Fibroblast of villous mesenchyme (primary cell): ENCODE results near the gene AUTS2. TPM values are rescaled to one million over a fixed set of nuclear protein-coding genes. Genes with fewer than 3 reads are reported as not detected.

Experiments
- DNase-seq: peaks from one replicate; pipeline ENCODE4 v3.0.0-alpha.2; 2010; ENCODE audit warnings: low read depth
- H3K4me3 ChIP-seq: 2 replicates; pipeline ENCODE4 v1.5.1; 2011; ENCODE audit warnings: low read depth, mild to moderate bottlenecking, low read length
- CTCF ChIP-seq: IDR thresholded peaks from 2 replicates; pipeline ENCODE4 v1.5.1; 2012; ENCODE audit warnings: low read depth, mild to moderate bottlenecking, low read length; ENCODE audit not compliant: insufficient read depth
- total RNA-seq: library from RNA; depleted of rRNA; stranded (reverse); fragments of >200 nt; gene quantifications from 2 replicates; pipeline ENCODE4 v1.2.3, GENCODE V29; 2012

Gene AUTS2
- total RNA-seq, 1 donor, result 3.9 TPM

- no peak for DNase-seq
These were observed 908.2 kb downstream of the AUTS2 start for GRCh38 chr7:70506434-70506833.

GRCh38 chr7:70512144-70512543 lies 913.9 kb downstream of the AUTS2 start:
- TF ChIP-seq CTCF, result no peak
- DNase-seq, result no peak
- H3K4me3 ChIP-seq, result no peak overlapping the region

More at GRCh38 chr7:70506434-70506833, 908.2 kb downstream of the AUTS2 start:
- no peak overlapping the region for H3K4me3 ChIP-seq
- TF ChIP-seq CTCF, result no peak

- no peak for TF ChIP-seq CTCF
- no peak overlapping the region for H3K4me3 ChIP-seq
- DNase-seq, result no peak
These were observed 914.5 kb downstream of the AUTS2 start for GRCh38 chr7:70512761-70513160.

GRCh38 chr7:70520611-70521010 lies 922.3 kb downstream of the AUTS2 start:
- no peak for TF ChIP-seq CTCF
- H3K4me3 ChIP-seq, result no peak overlapping the region
- no peak for DNase-seq

- no peak for TF ChIP-seq CTCF
- no peak for DNase-seq
- H3K4me3 ChIP-seq, result no peak overlapping the region
These were observed 925.1 kb downstream of the AUTS2 start for GRCh38 chr7:70523249-70523988.

GRCh38 chr7:70523989-70524351 lies 925.7 kb downstream of the AUTS2 start:
- H3K4me3 ChIP-seq, result no peak overlapping the region
- TF ChIP-seq CTCF, result no peak
- no peak for DNase-seq

- TF ChIP-seq CTCF, result no peak
- DNase-seq, result no peak
- H3K4me3 ChIP-seq, result no peak overlapping the region
These were observed 927.7 kb downstream of the AUTS2 start for GRCh38 chr7:70525991-70526390.
